IMR-90 (cell line): ENCODE measurements around the gene PARD3. TPM values are rescaled to one million over a fixed set of nuclear protein-coding genes. Genes with fewer than 3 reads are reported as not detected.

Experiments used
- ATAC-seq: fragments of 200-7000 bp; cut with Tn5 transposase; 2 replicates; pipeline ENCODE4 v1.9.1; 2020; ENCODE audit warnings: low read depth, mild to moderate bottlenecking, moderate library complexity
- BruUV-seq: library from RNA; stranded (reverse); fragments of 400-500 nt; replicated peaks from 2 replicates; lab custom pipeline; 2021; lab: Mats Ljungman, UMichigan
- CTCF ChIA-PET: fragments of 300-600 bp; formaldehyde crosslinking; extraction: SDS; loops from one replicate; lab custom pipeline; 2021; ENCODE audit warnings: antibody characterized with exemption; lab: Yijun Ruan, JAX
- POLR2A ChIA-PET: fragments of 300-600 bp; sonication (Branson Sonifier 250); formaldehyde crosslinking; loops from one replicate; lab custom pipeline; 2022; ENCODE audit warnings: antibody characterized with exemption; ENCODE audit not compliant: unreplicated experiment; lab: Charles Lee
- DNase-seq: peaks from one replicate; pipeline ENCODE4 v3.0.0; 2013
- H2AFZ ChIP-seq: replicated peaks from 2 replicates; pipeline ENCODE3; 2013; ENCODE audit warnings: low read length, mild to moderate bottlenecking; ENCODE audit not compliant: poor library complexity
- H2AK5ac ChIP-seq: 2 replicates; pipeline ENCODE4 v1.6.1; 2013; ENCODE audit warnings: low read depth, low read length, inconsistent platforms
- H2AK9ac ChIP-seq: replicated peaks from 2 replicates; pipeline ENCODE3; 2013; ENCODE audit warnings: mild to moderate bottlenecking, low read depth, low read length, moderate library complexity; ENCODE audit not compliant: poor library complexity
- H2BK120ac ChIP-seq: 2 replicates; pipeline ENCODE4 v1.6.1; 2013; ENCODE audit warnings: low read depth, low read length, inconsistent platforms
- H2BK15ac ChIP-seq: 3 replicates; pipeline ENCODE4 v1.6.1; 2013; ENCODE audit warnings: low read depth, low read length, inconsistent platforms
- H2BK20ac ChIP-seq: 2 replicates; pipeline ENCODE4 v1.6.1; 2013; ENCODE audit warnings: low read depth, mild to moderate bottlenecking, inconsistent platforms, low read length, moderate library complexity
- H2BK5ac ChIP-seq: 2 replicates; pipeline ENCODE4 v1.6.1; 2013; ENCODE audit warnings: mild to moderate bottlenecking, low read depth, low read length, inconsistent platforms; ENCODE audit not compliant: poor library complexity, severe bottlenecking
- H3K14ac ChIP-seq: replicated peaks from 2 replicates; pipeline ENCODE4 v1.6.1; 2013; ENCODE audit warnings: low read depth, low read length, inconsistent platforms
- H3K18ac ChIP-seq: 2 replicates; pipeline ENCODE4 v1.6.1; 2013; ENCODE audit warnings: low read depth, low read length, control low read depth
- H3K23ac ChIP-seq: 2 replicates; pipeline ENCODE4 v1.6.1; 2013; ENCODE audit warnings: low read depth, low read length, inconsistent platforms
- H3K27ac ChIP-seq: 2 replicates; pipeline ENCODE4 v1.5.1; 2013; ENCODE audit warnings: mild to moderate bottlenecking, control low read depth, low read length; ENCODE audit not compliant: insufficient read depth
- H3K27me3 ChIP-seq: 2 replicates; pipeline ENCODE4 v1.6.1; 2013; ENCODE audit warnings: low read length; ENCODE audit not compliant: control insufficient read depth, insufficient read depth
- H3K36me3 ChIP-seq: 2 replicates; pipeline ENCODE4 v1.6.1; 2013; ENCODE audit warnings: low read length, mixed read lengths; ENCODE audit not compliant: control insufficient read depth, insufficient read depth
- H3K4ac ChIP-seq: 2 replicates; pipeline ENCODE4 v1.6.1; 2013; ENCODE audit warnings: low read depth, low read length, inconsistent platforms
- H3K4me1 ChIP-seq: 2 replicates; pipeline ENCODE4 v1.6.1; 2013; ENCODE audit warnings: low read length, mixed read lengths; ENCODE audit not compliant: control insufficient read depth, insufficient read depth
- H3K4me2 ChIP-seq: 2 replicates; pipeline ENCODE4 v1.6.1; 2013; ENCODE audit warnings: low read depth, mild to moderate bottlenecking, control low read depth, low read length, moderate library complexity
- H3K4me3 ChIP-seq: 2 replicates; pipeline ENCODE4 v1.5.1; 2013; ENCODE audit warnings: low read depth, mild to moderate bottlenecking, control low read depth, low read length, moderate library complexity; ENCODE audit not compliant: insufficient read depth
- H3K56ac ChIP-seq: 2 replicates; pipeline ENCODE4 v1.6.1; 2013; ENCODE audit warnings: low read length, inconsistent platforms; ENCODE audit not compliant: insufficient read depth; ENCODE audit errors: extremely low read depth
- H3K79me1 ChIP-seq, 2 experiments: 2 replicates each; pipeline ENCODE4 v1.6.1; 2013; ENCODE audit warnings: low read length in 2 of 2, inconsistent platforms in 1 of 2, low read depth in 1 of 2
- H3K9ac ChIP-seq: 2 replicates; pipeline ENCODE4 v1.6.1; 2013; ENCODE audit warnings: low read depth, low read length, control low read depth
- H3K9me1 ChIP-seq: 2 replicates; pipeline ENCODE4 v1.6.1; 2013; ENCODE audit warnings: low read length, inconsistent platforms; ENCODE audit not compliant: insufficient read depth
- H3K9me3 ChIP-seq: 2 replicates; pipeline ENCODE4 v1.6.1; 2013; ENCODE audit warnings: low read length; ENCODE audit not compliant: control insufficient read depth, insufficient read depth
- H4K20me1 ChIP-seq: 2 replicates; pipeline ENCODE4 v1.6.1; 2013; ENCODE audit warnings: low read length, inconsistent platforms; ENCODE audit not compliant: insufficient read depth
- H4K5ac ChIP-seq: 2 replicates; pipeline ENCODE4 v1.6.1; 2013; ENCODE audit warnings: mild to moderate bottlenecking, low read depth, low read length, control low read depth
- H4K8ac ChIP-seq, 2 experiments: 2 replicates each; pipeline ENCODE4 v1.6.1; 2013; ENCODE audit warnings: low read depth in 2 of 2, low read length in 2 of 2, control low read depth in 1 of 2, inconsistent platforms in 1 of 2
- H4K91ac ChIP-seq: 2 replicates; pipeline ENCODE4 v1.6.1; 2013; ENCODE audit warnings: low read depth, low read length, inconsistent platforms; ENCODE audit not compliant: insufficient read depth
- NFE2L2 ChIP-seq: fragments of 150-350 bp; IDR thresholded peaks from 2 replicates; pipeline ENCODE4 v1.6.1; 2016; ENCODE audit warnings: low read depth, mild to moderate bottlenecking, low read length
- RCOR1 ChIP-seq: IDR thresholded peaks from 2 replicates; pipeline ENCODE4 v1.6.1; 2012; ENCODE audit warnings: mild to moderate bottlenecking, low read length, improper control_type of control experiment; ENCODE audit not compliant: insufficient replicate concordance
- USF2 ChIP-seq: fragments of 150-350 bp; IDR thresholded peaks from 2 replicates; pipeline ENCODE4 v1.6.1; 2017; ENCODE audit warnings: mild to moderate bottlenecking, antibody characterized with exemption, low read length, low read depth
- WGBS, 2 experiments: methylation state at CpG; one replicate each; pipeline versions ENCODE4 v1.1.5 to v1.1.7; 2013; ENCODE audit warnings: missing lambda C conversion rate in 2 of 2; ENCODE audit not compliant: insufficient read length in 1 of 2; ENCODE audit errors: extremely low coverage in 2 of 2; 5-methylcytosine and 5-hydroxymethylcytosine counted together
- dilution Hi-C: fragments of 300-500 bp; cut with HindIII; formaldehyde crosslinking; loops from one replicate; pipeline ENCODE4 v1.14.3; 2018; ENCODE audit warnings: low sequenced_read_pairs; ENCODE audit not compliant: unreplicated experiment
- in situ Hi-C: fragments of 300-500 bp; cut with MboI; formaldehyde crosslinking; loops from 3 replicates; pipeline ENCODE4 v1.14.3; 2019; ENCODE audit warnings: low sequenced_read_pairs, inconsistent platforms, mixed read lengths
- intact Hi-C: fragments of 100-400 bp; cut with micrococcal nuclease; formaldehyde crosslinking; loops from 2 replicates; pipeline ENCODE4 v1.10.0; 2022
- polyA plus RNA-seq, 3 experiments: library from polyadenylated mRNA; depleted of rRNA; stranded (reverse); fragments of >200 nt; gene quantifications; 2 replicates each; pipeline ENCODE4 v1.2.3, GENCODE V29; 2012; ENCODE audit warnings: low replicate concordance in 1 of 3
- total RNA-seq: library from RNA; depleted of rRNA; stranded (reverse); fragments of >200 nt; gene quantifications from 2 replicates; pipeline ENCODE4 v1.2.3, GENCODE V29; 2012

PARD3 gene
- total and polyA plus RNA-seq, 2 of the 4 experiments (the other 2 are of a cell fraction) = 14.6 to 37.5 TPM

GRCh38 chr10:34420795-34421194, 394.3 kb downstream of the PARD3 start:
- Histone ChIP-seq H3K27ac (no peak overlapping the region), H3K9me1 (peaks cover 2% of the 10 kb centered on the region; the same call in 1 of the 2 replicates), H2BK5ac (no peak overlapping the region), H2AK5ac (no peak overlapping the region), H3K4me2 (no peak overlapping the region), H3K4ac (no peak overlapping the region), H3K9me3 (no peaks in the 10 kb centered on the region), H2AFZ (no peak overlapping the region), H4K91ac (no peak overlapping the region), H4K8ac (no peak overlapping the region), H3K18ac (no peak overlapping the region), H2BK15ac (no peak overlapping the region), H2AK9ac (no peak overlapping the region), H3K56ac (no peak overlapping the region), H4K5ac (no peak overlapping the region), H3K23ac (no peak overlapping the region), H3K36me3 (no peaks in the 10 kb centered on the region), H3K27me3 (no peaks in the 10 kb centered on the region), H3K9ac (no peak overlapping the region), H3K4me1 (0 out of 2 replicates have a peak, but pooled peaks cover 2% of the 10 kb centered on the region), H2BK20ac (no peak overlapping the region), H4K20me1 (no peaks in the 10 kb centered on the region), H2BK120ac (no peak overlapping the region), H3K4me3 (no peak overlapping the region), H3K79me1 (peaks cover 2 to 5% of the 10 kb centered on the region in 2 experiments; a peak in 2 of 4 replicates), H3K14ac (no peak overlapping the region; the same call in 1 of the 2 replicates)
- TF ChIP-seq RCOR1 = no peak
- TF ChIP-seq USF2 = no peak
- TF ChIP-seq NFE2L2 = no peak
- intact Hi-C loops = loop anchor here (2.0 kb wide), 1 partner anchor 14 kb away; no protein-coding TSS in a partner anchor
- WGBS, 2 experiments = no CpG with 5 or more reads among the region's 1 CpG
- no TSS peak for BruUV-seq
- ATAC-seq = no peak
- ChIA-PET CTCF (no interaction called here), POLR2A (no interaction called here)
- no peak for DNase-seq
- in situ Hi-C loops = no loop called here
- dilution Hi-C loops = no loop called here
